Endodermal cell (in vitro differentiated cells): ENCODE results near the gene TARM1. TPM values are rescaled to one million over a fixed set of nuclear protein-coding genes. Genes with fewer than 3 reads are reported as not detected.

Experiments
- DNase-seq: peaks from one replicate; pipeline ENCODE4 v3.0.0-alpha.2; 2017
- H3K27ac ChIP-seq: 2 replicates; pipeline ENCODE4 v1.5.1; 2013; ENCODE audit warnings: mild to moderate bottlenecking, low read depth, low read length, moderate library complexity
- H3K27me3 ChIP-seq: 2 replicates; pipeline ENCODE4 v1.6.1; 2013; ENCODE audit warnings: mild to moderate bottlenecking, low read length, moderate library complexity; ENCODE audit not compliant: insufficient read depth, control insufficient read depth, poor library complexity, severe bottlenecking
- H3K36me3 ChIP-seq: 2 replicates; pipeline ENCODE4 v1.7.0; 2013; ENCODE audit warnings: mild to moderate bottlenecking, low read length, moderate library complexity; ENCODE audit not compliant: control insufficient read depth, insufficient read depth
- H3K4me1 ChIP-seq: one replicate; pipeline ENCODE4 v1.7.0; 2013; ENCODE audit warnings: low read length; ENCODE audit not compliant: control insufficient read depth, insufficient read depth
- H3K4me3 ChIP-seq: 2 replicates; pipeline ENCODE4 v1.5.1; 2013; ENCODE audit warnings: mild to moderate bottlenecking, low read length, moderate library complexity
- H3K9ac ChIP-seq: 2 replicates; pipeline ENCODE4 v1.6.1; 2013; ENCODE audit warnings: mild to moderate bottlenecking, low read length, moderate library complexity; ENCODE audit not compliant: poor library complexity, severe bottlenecking; ENCODE audit errors: extremely low read depth
- H3K9me3 ChIP-seq: 2 replicates; pipeline ENCODE4 v1.6.1; 2013; ENCODE audit warnings: mild to moderate bottlenecking, low read length, moderate library complexity; ENCODE audit not compliant: control insufficient read depth
- H3K27ac Mint-ChIP-seq: 2 replicates; pipeline ENCODE4 v1.8.0; 2020; ENCODE audit warnings: mixed read lengths
- H3K27me3 Mint-ChIP-seq: 2 replicates; pipeline ENCODE4 v1.8.0; 2021; ENCODE audit warnings: mild to moderate bottlenecking, mixed read lengths; ENCODE audit not compliant: insufficient read depth
- H3K36me3 Mint-ChIP-seq: 2 replicates; pipeline ENCODE4 v1.8.0; 2020; ENCODE audit warnings: low read depth, mixed read lengths
- H3K4me1 Mint-ChIP-seq: 2 replicates; pipeline ENCODE4 v1.8.0; 2020; ENCODE audit warnings: mixed read lengths
- H3K4me3 Mint-ChIP-seq: 2 replicates; pipeline ENCODE4 v1.8.0; 2020; ENCODE audit warnings: mild to moderate bottlenecking, moderate library complexity, mixed read lengths
- H3K9me3 Mint-ChIP-seq: 2 replicates; pipeline ENCODE4 v1.8.0; 2020; ENCODE audit warnings: mild to moderate bottlenecking, mixed read lengths
- CTCF ChIP-seq: fragments of 200-600 bp; sonication (generic); conservative IDR thresholded peaks from 2 replicates; pipeline ENCODE4 v1.5.0; 2021; ENCODE audit warnings: antibody characterized with exemption, mild to moderate bottlenecking
- WGBS, 2 experiments: methylation state at CpG; one replicate each; pipeline versions ENCODE4 v1.1.5 to v1.1.7; 2013; ENCODE audit warnings: missing lambda C conversion rate in 2 of 2, mixed read lengths in 1 of 2; ENCODE audit not compliant: insufficient coverage in 1 of 2, insufficient read length in 1 of 2; 5-methylcytosine and 5-hydroxymethylcytosine counted together
- long read RNA-seq, 4 experiments: library from polyadenylated mRNA in 2 of 4; library from RNA in 1 of 4; library from capped mRNA in 1 of 4; stranded (forward) in 3 of 4; unstranded in 1 of 4; transcript quantifications; one replicate each; pipeline ENCODE4 v2.0.0, GENCODE V29; 2020 to 2021; ENCODE audit warnings: inconsistent platforms in 1 of 4
- polyA plus RNA-seq, 2 experiments: library from polyadenylated mRNA; stranded (reverse); fragments of 50-300 nt; gene quantifications; one replicate each; pipeline ENCODE4 v1.2.3, GENCODE V29; 2013
- total RNA-seq, 2 donors: library from RNA; stranded (reverse); fragmentation: NEBNext Ultra II Directional in 1 of 2; extraction: Animal tissue kit (Norgen Biotek cat#: 25700) in 1 of 2; gene quantifications; 2 replicates in 1 of 2; 3 replicates in 1 of 2; pipeline ENCODE4 v1.2.1, GENCODE V29; 2021

TARM1 gene
- total RNA-seq, result not detected
- polyA plus RNA-seq (2013, experiment 1 of 2), result not detected
- not detected for polyA plus RNA-seq (2013, experiment 2 of 2)
- long read RNA-seq, experiment 1, result 0 reads
- long read RNA-seq, experiment 2, result 0 reads
- long read RNA-seq, experiment 3, result 0 reads
- long read RNA-seq, experiment 4, result 0 reads

- Histone ChIP-seq H3K9ac (no peak within 1 kb of the TSS), H3K27me3 (no peaks in the 10 kb centered on the region), H3K4me1 (no peaks in the 10 kb centered on the region), H3K4me3 (no peak within 1 kb of the TSS), H3K9me3 (peaks cover 15% of the 10 kb centered on the region), H3K36me3 (no peaks in the 10 kb centered on the region), H3K27ac (no peak within 1 kb of the TSS)
- H3K27ac Mint-ChIP-seq, result no peak within 1 kb of the TSS
- DNase-seq, result no peak
- H3K27me3 Mint-ChIP-seq, result peaks cover 16% of the 10 kb centered on the region
- no peaks in the 10 kb centered on the region for H3K4me1 Mint-ChIP-seq
- no peaks in the 10 kb centered on the region for H3K36me3 Mint-ChIP-seq
- WGBS, 2 experiments, result 91 to 92% methylated on average over 6 to 7 of the region's 7 CpGs
- peaks cover 30% of the 10 kb centered on the region for H3K9me3 Mint-ChIP-seq
- no peak for TF ChIP-seq CTCF
- no peak within 1 kb of the TSS for H3K4me3 Mint-ChIP-seq
These were observed at the start of gene TARM1 for GRCh38 chr19:54081032-54081431. TARM1 (minus strand) TSS chr19:54081365; CDS start chr19:54081340, 25 bp downstream.

- H3K9me3 ChIP-seq, result peaks cover 5% of the 10 kb centered on the region
- Mint-ChIP-seq H3K36me3 (peaks cover 56% of the 10 kb centered on the region), H3K27me3 (no peaks in the 10 kb centered on the region), H3K9me3 (peaks cover 7% of the 10 kb centered on the region), H3K4me3 (no peak overlapping the region), H3K4me1 (no peaks in the 10 kb centered on the region), H3K27ac (no peak overlapping the region)
- no peaks in the 10 kb centered on the region for H3K4me1 ChIP-seq
- H3K27ac ChIP-seq, result no peak overlapping the region
- no peak for DNase-seq
- WGBS, 2 experiments, result 95% methylated on average over 14 to 20 of the region's 20 CpGs
- no peak overlapping the region for H3K4me3 ChIP-seq
- H3K9ac ChIP-seq, result no peak overlapping the region
- peaks cover 49% of the 10 kb centered on the region for H3K36me3 ChIP-seq
- no peak for TF ChIP-seq CTCF
- H3K27me3 ChIP-seq, result no peaks in the 10 kb centered on the region
These were observed 48.4 kb upstream of the TARM1 start for GRCh38 chr19:54129617-54129996.

GRCh38 chr19:54128796-54129616 lies 47.8 kb upstream of the TARM1 start:
- Histone ChIP-seq H3K36me3 (peaks cover 51% of the 10 kb centered on the region), H3K4me1 (no peaks in the 10 kb centered on the region), H3K9me3 (peaks cover 5% of the 10 kb centered on the region), H3K27ac (no peak overlapping the region), H3K27me3 (no peaks in the 10 kb centered on the region), H3K4me3 (no peak overlapping the region), H3K9ac (no peak overlapping the region)
- H3K4me3 Mint-ChIP-seq, result no peak overlapping the region
- peaks cover 2% of the 10 kb centered on the region for H3K9me3 Mint-ChIP-seq
- 96 to 99% methylated on average over 16 to 41 of the region's 41 CpGs for WGBS, 2 experiments
- no peaks in the 10 kb centered on the region for H3K27me3 Mint-ChIP-seq
- peaks cover 56% of the 10 kb centered on the region for H3K36me3 Mint-ChIP-seq
- no peaks in the 10 kb centered on the region for H3K4me1 Mint-ChIP-seq
- TF ChIP-seq CTCF, result no peak
- no peak overlapping the region for H3K27ac Mint-ChIP-seq
- no peak for DNase-seq
